K562 (cell line): ENCODE data around the gene SETMAR. TPM values are rescaled to one million over a fixed set of nuclear protein-coding genes. Genes with fewer than 3 reads are reported as not detected.
A peak's percentile ranks its signal among the peaks of the same experiment; 100 is the strongest.

Source experiments
- ARID1B ChIP-seq: fragments of 450-650 bp; IDR thresholded peaks from 2 replicates; pipeline ENCODE4 v1.6.1; 2016; ENCODE audit warnings: antibody characterized with exemption, mild to moderate bottlenecking, inconsistent platforms
- ESRRA ChIP-seq: fragments of 450-650 bp; IDR thresholded peaks from 2 replicates; pipeline ENCODE4 v1.6.1; 2014; ENCODE audit warnings: low read depth, mild to moderate bottlenecking, moderate library complexity, borderline replicate concordance
- HDAC3 ChIP-seq: fragments of 450-650 bp; IDR thresholded peaks from 2 replicates; pipeline ENCODE4 v1.6.1; 2018; ENCODE audit warnings: borderline replicate concordance, mild to moderate bottlenecking, moderate library complexity; ENCODE audit not compliant: partially characterized antibody
- KLF10 ChIP-seq: fragments of 250-450 bp; sonication (Bioruptor Pico); IDR thresholded peaks from 2 replicates; pipeline ENCODE4 v1.6.1; 2021; ENCODE audit warnings: matching md5 sums
- MCM3 ChIP-seq: fragments of 450-650 bp; IDR thresholded peaks from 2 replicates; pipeline ENCODE4 v1.6.1; 2016
- NCOA2 ChIP-seq, 2 experiments: fragments of 450-650 bp; IDR thresholded peaks; 2 replicates each; pipeline ENCODE4 v1.6.1; 2018; ENCODE audit warnings: mild to moderate bottlenecking in 2 of 2, moderate library complexity in 1 of 2; ENCODE audit not compliant: partially characterized antibody in 2 of 2
- RFX1 ChIP-seq: fragments of 450-650 bp; IDR thresholded peaks from 2 replicates; pipeline ENCODE4 v1.6.1; 2016; ENCODE audit warnings: mild to moderate bottlenecking, moderate library complexity
- YY1 ChIP-seq, 3 experiments: IDR thresholded peaks; 2 replicates each; pipeline ENCODE4 v1.6.1; 2011; ENCODE audit warnings: low read length in 2 of 3, mild to moderate bottlenecking in 2 of 3, moderate library complexity in 2 of 3, borderline replicate concordance in 1 of 3, control low read depth in 1 of 3, low read depth in 1 of 3; ENCODE audit not compliant: insufficient read depth in 3 of 3, insufficient replicate concordance in 2 of 3, control insufficient read depth in 1 of 3, insufficient read length in 1 of 3; ENCODE audit errors: extremely low read depth in 1 of 3
- ZNF134 ChIP-seq: fragments of 250-450 bp; sonication (Bioruptor Pico); conservative IDR thresholded peaks from 2 replicates; pipeline ENCODE4 v1.4.0; 2020
- ZNF232 ChIP-seq: sonication (generic); formaldehyde crosslinking; IDR thresholded peaks from 2 replicates; pipeline ENCODE4 v1.8.0; 2022; ENCODE audit warnings: mild to moderate bottlenecking, missing genetic modification reagents
- ZNF764 ChIP-seq: fragments of 250-450 bp; sonication (Bioruptor Pico); IDR thresholded peaks from 2 replicates; pipeline ENCODE4 v1.4.0; 2020; ENCODE audit warnings: low read depth, mild to moderate bottlenecking, moderate library complexity
- polyA plus RNA-seq, 8 experiments: library from polyadenylated mRNA; depleted of rRNA in 4 of 8; stranded (reverse) in 5 of 8; unstranded in 3 of 8; fragments of >200 nt; fragmentation: Nextera tagmentation in 2 of 8; fragmentation: Illumina TruSeq in 1 of 8; extraction: Ambion mirVana in 2 of 8; extraction: Trizol in 1 of 8; gene quantifications; 2 replicates each; pipeline versions ENCODE4 v1.2.1 to v1.2.3, GENCODE V29; 2011 to 2014; ENCODE audit warnings: inconsistent platforms in 1 of 8, missing spikeins in 1 of 8
- total RNA-seq, 7 experiments: library from RNA; depleted of rRNA in 6 of 7; stranded (reverse); fragments of >200 nt in 6 of 7; fragmentation: Illumina TruSeq in 2 of 7; extraction: Trizol in 2 of 7; gene quantifications; 2 replicates each; pipeline versions ENCODE4 v1.2.1 to v1.2.3, GENCODE V29; 2011 to 2021; ENCODE audit warnings: low replicate concordance in 1 of 7
- TF ChIP-seq, protein P1 (sequence below): fragments of 450-650 bp; IDR thresholded peaks from one replicate; pipeline ENCODE4 v1.6.1; 2018; ENCODE audit warnings: mild to moderate bottlenecking, moderate library complexity; ENCODE audit not compliant: partially characterized antibody
- TF ChIP-seq, protein P2 (sequence below): fragments of 450-650 bp; IDR thresholded peaks from 2 replicates; pipeline ENCODE4 v1.6.1; 2016; ENCODE audit warnings: low read depth
- TF ChIP-seq, protein P3 (sequence below): fragments of 250-450 bp; sonication (Bioruptor Pico); IDR thresholded peaks from 2 replicates; pipeline ENCODE4 v1.5.0; 2021; ENCODE audit warnings: mild to moderate bottlenecking, borderline replicate concordance

The SETMAR gene
- total and polyA plus RNA-seq, 9 of the 15 experiments (the other 6 are each of a cell fraction or from before 2014, with no cell fraction given): 5.5 to 25.1 (median 18.2) TPM

DNA sequence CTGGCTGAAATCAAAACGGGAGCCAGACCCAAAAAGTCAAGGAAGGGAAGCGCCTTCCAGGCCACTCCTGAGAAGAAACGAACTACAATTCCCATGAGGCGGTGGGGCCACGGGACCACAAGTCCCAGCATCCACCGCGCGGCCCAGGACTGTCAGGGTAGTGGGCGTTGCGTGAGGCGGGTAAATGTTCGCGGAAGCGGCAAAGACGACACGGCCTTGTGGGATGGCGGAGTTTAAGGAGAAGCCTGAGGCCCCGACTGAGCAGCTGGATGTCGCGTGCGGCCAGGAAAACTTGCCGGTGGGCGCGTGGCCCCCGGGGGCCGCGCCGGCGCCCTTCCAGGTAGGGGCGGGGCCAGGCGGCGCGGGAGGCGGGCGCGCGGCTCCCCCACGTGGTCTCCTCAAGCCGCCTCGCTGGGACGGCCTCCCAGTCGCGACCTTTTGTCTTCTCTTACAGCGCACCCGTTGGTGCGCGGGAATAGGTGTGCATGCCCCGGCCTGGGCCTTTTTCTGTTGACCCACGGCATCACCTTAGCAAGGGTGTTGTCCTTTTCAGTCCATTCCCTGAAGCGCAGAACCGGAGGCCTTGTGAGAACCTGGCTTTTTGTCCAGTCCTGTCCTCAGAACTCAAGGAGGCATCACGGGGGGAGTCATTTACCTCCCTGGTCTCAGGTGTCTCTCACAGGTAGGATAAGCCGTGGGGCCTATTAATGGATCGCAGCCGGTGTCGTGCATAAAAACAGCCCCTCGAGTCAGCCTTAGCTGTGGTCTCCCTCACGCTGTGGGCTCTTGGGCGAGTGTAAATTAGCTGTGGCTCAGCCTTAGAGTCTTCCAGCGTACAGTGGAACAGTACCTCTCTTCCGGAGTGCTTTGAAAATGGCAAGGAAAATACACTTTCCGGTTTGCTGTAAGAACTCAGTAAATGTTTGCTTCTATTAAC is at the start of gene SETMAR (continued):
- TF ChIP-seq, protein P1, sequence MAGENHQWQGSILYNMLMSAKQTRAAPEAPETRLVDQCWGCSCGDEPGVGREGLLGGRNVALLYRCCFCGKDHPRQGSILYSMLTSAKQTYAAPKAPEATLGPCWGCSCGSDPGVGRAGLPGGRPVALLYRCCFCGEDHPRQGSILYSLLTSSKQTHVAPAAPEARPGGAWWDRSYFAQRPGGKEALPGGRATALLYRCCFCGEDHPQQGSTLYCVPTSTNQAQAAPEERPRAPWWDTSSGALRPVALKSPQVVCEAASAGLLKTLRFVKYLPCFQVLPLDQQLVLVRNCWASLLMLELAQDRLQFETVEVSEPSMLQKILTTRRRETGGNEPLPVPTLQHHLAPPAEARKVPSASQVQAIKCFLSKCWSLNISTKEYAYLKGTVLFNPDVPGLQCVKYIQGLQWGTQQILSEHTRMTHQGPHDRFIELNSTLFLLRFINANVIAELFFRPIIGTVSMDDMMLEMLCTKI: no peak
- TF ChIP-seq ESRRA: peak; percentile 77
- TF ChIP-seq ZNF764 (CRISPR knock-in tag): no peak
- TF ChIP-seq HDAC3: no peak
- TF ChIP-seq ZNF232 (CRISPR knock-in tag): peak; percentile 46; the same call in 1 of the 2 replicates
- TF ChIP-seq YY1 (IDR thresholded peaks at IDR 0.05; ENCODE audit: borderline replicate concordance in 1 of 3, control insufficient read depth in 1 of 3, extremely low read depth in 1 of 3, insufficient read depth in 3 of 3, insufficient read length in 1 of 3, insufficient replicate concordance in 2 of 3, low read depth in 1 of 3, low read length in 2 of 3): peak in 2 of 3 experiments; percentile 20 to 39
- TF ChIP-seq, protein P2, sequence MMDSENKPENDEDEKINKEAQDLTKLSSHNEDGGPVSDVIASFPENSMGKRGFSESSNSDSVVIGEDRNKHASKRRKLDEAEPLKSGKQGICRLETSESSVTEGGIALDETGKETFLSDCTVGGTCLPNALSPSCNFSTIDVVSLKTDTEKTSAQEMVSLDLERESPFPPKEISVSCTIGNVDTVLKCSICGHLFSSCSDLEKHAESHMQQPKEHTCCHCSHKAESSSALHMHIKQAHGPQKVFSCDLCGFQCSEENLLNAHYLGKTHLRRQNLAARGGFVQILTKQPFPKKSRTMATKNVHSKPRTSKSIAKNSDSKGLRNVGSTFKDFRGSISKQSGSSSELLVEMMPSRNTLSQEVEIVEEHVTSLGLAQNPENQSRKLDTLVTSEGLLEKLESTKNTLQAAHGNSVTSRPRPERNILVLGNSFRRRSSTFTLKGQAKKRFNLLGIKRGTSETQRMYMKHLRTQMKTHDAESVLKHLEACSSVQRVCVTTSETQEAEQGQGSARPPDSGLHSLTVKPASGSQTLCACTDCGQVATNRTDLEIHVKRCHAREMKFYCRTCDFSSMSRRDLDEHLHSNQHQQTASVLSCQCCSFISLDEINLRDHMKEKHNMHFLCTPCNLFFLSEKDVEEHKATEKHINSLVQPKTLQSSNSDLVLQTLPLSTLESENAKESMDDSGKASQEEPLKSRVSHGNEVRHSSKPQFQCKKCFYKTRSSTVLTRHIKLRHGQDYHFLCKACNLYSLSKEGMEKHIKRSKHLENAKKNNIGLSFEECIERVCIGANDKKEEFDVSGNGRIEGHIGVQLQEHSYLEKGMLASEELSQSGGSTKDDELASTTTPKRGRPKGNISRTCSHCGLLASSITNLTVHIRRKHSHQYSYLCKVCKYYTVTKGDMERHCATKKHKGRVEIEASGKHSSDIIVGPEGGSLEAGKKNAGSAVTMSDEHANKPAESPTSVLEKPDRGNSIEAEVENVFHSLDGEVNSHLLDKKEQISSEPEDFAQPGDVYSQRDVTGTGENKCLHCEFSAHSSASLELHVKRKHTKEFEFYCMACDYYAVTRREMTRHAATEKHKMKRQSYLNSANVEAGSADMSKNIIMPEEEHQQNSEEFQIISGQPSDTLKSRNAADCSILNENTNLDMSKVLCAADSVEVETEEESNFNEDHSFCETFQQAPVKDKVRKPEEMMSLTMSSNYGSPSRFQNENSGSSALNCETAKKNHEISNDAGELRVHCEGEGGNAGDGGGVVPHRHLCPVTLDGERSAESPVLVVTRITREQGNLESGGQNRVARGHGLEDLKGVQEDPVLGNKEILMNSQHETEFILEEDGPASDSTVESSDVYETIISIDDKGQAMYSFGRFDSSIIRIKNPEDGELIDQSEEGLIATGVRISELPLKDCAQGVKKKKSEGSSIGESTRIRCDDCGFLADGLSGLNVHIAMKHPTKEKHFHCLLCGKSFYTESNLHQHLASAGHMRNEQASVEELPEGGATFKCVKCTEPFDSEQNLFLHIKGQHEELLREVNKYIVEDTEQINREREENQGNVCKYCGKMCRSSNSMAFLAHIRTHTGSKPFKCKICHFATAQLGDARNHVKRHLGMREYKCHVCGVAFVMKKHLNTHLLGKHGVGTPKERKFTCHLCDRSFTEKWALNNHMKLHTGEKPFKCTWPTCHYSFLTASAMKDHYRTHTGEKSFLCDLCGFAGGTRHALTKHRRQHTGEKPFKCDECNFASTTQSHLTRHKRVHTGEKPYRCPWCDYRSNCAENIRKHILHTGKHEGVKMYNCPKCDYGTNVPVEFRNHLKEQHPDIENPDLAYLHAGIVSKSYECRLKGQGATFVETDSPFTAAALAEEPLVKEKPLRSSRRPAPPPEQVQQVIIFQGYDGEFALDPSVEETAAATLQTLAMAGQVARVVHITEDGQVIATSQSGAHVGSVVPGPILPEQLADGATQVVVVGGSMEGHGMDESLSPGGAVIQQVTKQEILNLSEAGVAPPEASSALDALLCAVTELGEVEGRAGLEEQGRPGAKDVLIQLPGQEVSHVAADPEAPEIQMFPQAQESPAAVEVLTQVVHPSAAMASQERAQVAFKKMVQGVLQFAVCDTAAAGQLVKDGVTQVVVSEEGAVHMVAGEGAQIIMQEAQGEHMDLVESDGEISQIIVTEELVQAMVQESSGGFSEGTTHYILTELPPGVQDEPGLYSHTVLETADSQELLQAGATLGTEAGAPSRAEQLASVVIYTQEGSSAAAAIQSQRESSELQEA: no peak
- TF ChIP-seq, protein P3, sequence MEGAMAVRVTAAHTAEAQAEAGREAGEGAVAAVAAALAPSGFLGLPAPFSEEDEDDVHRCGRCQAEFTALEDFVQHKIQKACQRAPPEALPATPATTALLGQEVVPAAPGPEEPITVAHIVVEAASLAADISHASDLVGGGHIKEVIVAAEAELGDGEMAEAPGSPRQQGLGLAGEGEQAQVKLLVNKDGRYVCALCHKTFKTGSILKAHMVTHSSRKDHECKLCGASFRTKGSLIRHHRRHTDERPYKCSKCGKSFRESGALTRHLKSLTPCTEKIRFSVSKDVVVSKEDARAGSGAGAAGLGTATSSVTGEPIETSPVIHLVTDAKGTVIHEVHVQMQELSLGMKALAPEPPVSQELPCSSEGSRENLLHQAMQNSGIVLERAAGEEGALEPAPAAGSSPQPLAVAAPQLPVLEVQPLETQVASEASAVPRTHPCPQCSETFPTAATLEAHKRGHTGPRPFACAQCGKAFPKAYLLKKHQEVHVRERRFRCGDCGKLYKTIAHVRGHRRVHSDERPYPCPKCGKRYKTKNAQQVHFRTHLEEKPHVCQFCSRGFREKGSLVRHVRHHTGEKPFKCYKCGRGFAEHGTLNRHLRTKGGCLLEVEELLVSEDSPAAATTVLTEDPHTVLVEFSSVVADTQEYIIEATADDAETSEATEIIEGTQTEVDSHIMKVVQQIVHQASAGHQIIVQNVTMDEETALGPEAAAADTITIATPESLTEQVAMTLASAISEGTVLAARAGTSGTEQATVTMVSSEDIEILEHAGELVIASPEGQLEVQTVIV (CRISPR knock-in tag): 0 out of 2 replicates have a peak, but pooled peaks have one; percentile 10
- TF ChIP-seq MCM3: no peak
- TF ChIP-seq ARID1B: no peak
- peak; percentile 33; the same call in 1 of the 2 replicates for TF ChIP-seq ZNF134 (CRISPR knock-in tag)
- TF ChIP-seq NCOA2 (IDR thresholded peaks at IDR 0.05; ENCODE audit: partially characterized antibody in 2 of 2): no peak
- TF ChIP-seq KLF10 (CRISPR knock-in tag): no peak
- no peak for TF ChIP-seq RFX1
